A673 (cell line): Measurements from ENCODE around the gene MAP3K1. TPM values are rescaled to one million over a fixed set of nuclear protein-coding genes. Genes with fewer than 3 reads are reported as not detected.

ENCODE experiments used
- BruUV-seq: library from RNA; stranded (reverse); fragments of 400-500 nt; replicated peaks from 2 replicates; lab custom pipeline; 2021; lab: Mats Ljungman, UMichigan
- CTCF ChIA-PET: fragments of 300-600 bp; sonication (Branson Sonifier 250); formaldehyde crosslinking; loops from one replicate; lab custom pipeline; 2022; ENCODE audit warnings: antibody characterized with exemption; lab: Charles Lee
- POLR2A ChIA-PET: fragments of 300-600 bp; sonication (Branson Sonifier 250); formaldehyde crosslinking; loops from one replicate; lab custom pipeline; 2022; ENCODE audit warnings: antibody characterized with exemption; ENCODE audit not compliant: low non-redundant PET; lab: Charles Lee
- DNase-seq: peaks from one replicate; pipeline ENCODE4 v3.0.0-alpha.2; 2015; ENCODE audit warnings: low spot score
- H3K27ac ChIP-seq: fragments of 200-600 bp; sonication (generic); 2 replicates; pipeline ENCODE4 v1.5.1; 2016; ENCODE audit warnings: mixed run types, low read depth, mild to moderate bottlenecking, mixed read lengths, antibody characterized with exemption, low read length; ENCODE audit not compliant: poor library complexity, severe bottlenecking
- H3K27me3 ChIP-seq: fragments of 200-600 bp; sonication (generic); replicated peaks from 2 replicates; pipeline ENCODE4 v1.6.1; 2017; ENCODE audit warnings: mixed run types, low read depth, mild to moderate bottlenecking, mixed read lengths, antibody characterized with exemption, low read length; ENCODE audit not compliant: insufficient read depth, poor library complexity
- H3K36me3 ChIP-seq: fragments of 200-600 bp; sonication (generic); 2 replicates; pipeline ENCODE4 v1.6.1; 2016; ENCODE audit warnings: mixed run types, mild to moderate bottlenecking, mixed read lengths, antibody characterized with exemption, low read length; ENCODE audit not compliant: insufficient read depth, poor library complexity, severe bottlenecking
- H3K4me1 ChIP-seq: fragments of 200-600 bp; sonication (generic); 2 replicates; pipeline ENCODE4 v1.6.1; 2017; ENCODE audit warnings: mixed run types, mild to moderate bottlenecking, mixed read lengths, antibody characterized with exemption, low read length; ENCODE audit not compliant: insufficient read depth, poor library complexity, severe bottlenecking
- H3K4me3 ChIP-seq: fragments of 200-600 bp; sonication (generic); 2 replicates; pipeline ENCODE4 v1.5.1; 2016; ENCODE audit warnings: low read depth, mixed run types, mild to moderate bottlenecking, mixed read lengths, low read length; ENCODE audit not compliant: poor library complexity, severe bottlenecking
- H3K9me3 ChIP-seq: fragments of 200-600 bp; sonication (generic); 2 replicates; pipeline ENCODE4 v1.6.1; 2016; ENCODE audit warnings: mixed run types, low read depth, mild to moderate bottlenecking, mixed read lengths, antibody characterized with exemption, low read length; ENCODE audit not compliant: poor library complexity, severe bottlenecking
- EZH2 ChIP-seq: fragments of 200-600 bp; sonication (generic); IDR thresholded peaks from 2 replicates; pipeline ENCODE4 v1.6.1; 2017; ENCODE audit warnings: borderline replicate concordance, low read depth, mild to moderate bottlenecking, mixed read lengths, antibody characterized with exemption, low read length; ENCODE audit not compliant: poor library complexity, severe bottlenecking
- intact Hi-C: fragments of 100-400 bp; cut with micrococcal nuclease; formaldehyde crosslinking; loops from one replicate; pipeline ENCODE4 v1.10.0; 2022; ENCODE audit not compliant: unreplicated experiment
- total RNA-seq: library from RNA; stranded (reverse); gene quantifications from 2 replicates; pipeline ENCODE4 v1.2.3, GENCODE V29; 2021
- TF ChIP-seq, protein P1 (sequence below): fragments of 300-800, 200-600 bp; sonication (generic); conservative IDR thresholded peaks from 2 replicates; pipeline ENCODE4 v1.5.1; 2017; ENCODE audit warnings: low read depth, mild to moderate bottlenecking, antibody characterized with exemption, low read length, moderate library complexity, mixed read lengths

Gene MAP3K1
- total RNA-seq, 1 experiment from 2014 or later = 7.2 TPM

DNA sequence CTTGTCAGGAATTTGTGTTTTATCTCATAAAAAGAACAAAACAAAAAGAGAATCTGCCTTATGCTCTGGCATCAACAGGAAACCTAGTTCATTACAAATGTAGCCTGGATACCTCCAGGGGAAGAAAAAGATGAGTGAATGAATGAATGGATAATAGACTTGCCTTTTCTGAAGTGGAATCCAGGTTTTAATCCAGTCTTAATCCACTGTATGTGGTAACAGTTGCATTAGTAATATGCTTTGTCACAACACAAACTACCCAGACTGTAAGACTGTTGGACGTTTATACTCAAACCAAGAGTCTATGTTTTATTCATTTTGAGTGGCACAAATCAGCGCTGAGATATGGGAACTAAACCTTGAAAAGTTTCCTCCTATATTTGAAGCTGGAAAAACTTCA is 32.1 kb upstream of the MAP3K1 start:
- TF ChIP-seq, protein P1, sequence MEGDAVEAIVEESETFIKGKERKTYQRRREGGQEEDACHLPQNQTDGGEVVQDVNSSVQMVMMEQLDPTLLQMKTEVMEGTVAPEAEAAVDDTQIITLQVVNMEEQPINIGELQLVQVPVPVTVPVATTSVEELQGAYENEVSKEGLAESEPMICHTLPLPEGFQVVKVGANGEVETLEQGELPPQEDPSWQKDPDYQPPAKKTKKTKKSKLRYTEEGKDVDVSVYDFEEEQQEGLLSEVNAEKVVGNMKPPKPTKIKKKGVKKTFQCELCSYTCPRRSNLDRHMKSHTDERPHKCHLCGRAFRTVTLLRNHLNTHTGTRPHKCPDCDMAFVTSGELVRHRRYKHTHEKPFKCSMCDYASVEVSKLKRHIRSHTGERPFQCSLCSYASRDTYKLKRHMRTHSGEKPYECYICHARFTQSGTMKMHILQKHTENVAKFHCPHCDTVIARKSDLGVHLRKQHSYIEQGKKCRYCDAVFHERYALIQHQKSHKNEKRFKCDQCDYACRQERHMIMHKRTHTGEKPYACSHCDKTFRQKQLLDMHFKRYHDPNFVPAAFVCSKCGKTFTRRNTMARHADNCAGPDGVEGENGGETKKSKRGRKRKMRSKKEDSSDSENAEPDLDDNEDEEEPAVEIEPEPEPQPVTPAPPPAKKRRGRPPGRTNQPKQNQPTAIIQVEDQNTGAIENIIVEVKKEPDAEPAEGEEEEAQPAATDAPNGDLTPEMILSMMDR = no peak
- no peak for TF ChIP-seq EZH2
- POLR2A ChIA-PET = no interaction called here
- no TSS peak for BruUV-seq

DNA sequence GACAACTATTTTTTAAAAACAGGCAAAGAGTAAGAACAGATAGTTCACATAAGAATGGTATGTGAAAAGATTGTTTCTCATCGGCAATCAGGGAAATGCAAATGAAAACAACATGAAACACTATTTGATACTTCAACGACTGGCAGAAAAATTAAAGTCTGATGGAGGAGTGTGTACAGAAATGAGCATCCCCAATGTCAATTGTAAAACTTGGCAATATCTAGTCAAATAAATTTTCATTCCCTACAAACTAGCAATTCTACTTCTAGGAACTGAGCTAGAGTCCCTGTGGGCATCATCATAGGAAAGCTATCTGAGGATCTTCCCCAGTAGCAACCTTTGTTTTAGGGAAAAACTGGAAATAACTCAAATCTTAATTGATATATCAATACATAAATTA is 29.0 kb upstream of the MAP3K1 start:
- ChIA-PET POLR2A (no interaction called here), CTCF (no interaction called here)
- DNase-seq = no peak
- no peak overlapping the region for H3K27ac ChIP-seq
- H3K27me3 ChIP-seq = no peaks in the 10 kb centered on the region
- no peaks in the 10 kb centered on the region for H3K4me1 ChIP-seq
- intact Hi-C loops = no loop called here
- no peak for TF ChIP-seq EZH2
- TF ChIP-seq, protein P1 = no peak
- H3K36me3 ChIP-seq = no peaks in the 10 kb centered on the region
- H3K4me3 ChIP-seq = no peak overlapping the region
- H3K9me3 ChIP-seq = no peaks in the 10 kb centered on the region
- no TSS peak for BruUV-seq

More for the DNA sequence above, 32.1 kb upstream of the MAP3K1 start:
- Histone ChIP-seq H3K4me1 (no peaks in the 10 kb centered on the region), H3K27me3 (no peaks in the 10 kb centered on the region), H3K4me3 (no peak overlapping the region), H3K27ac (no peak overlapping the region), H3K9me3 (no peaks in the 10 kb centered on the region), H3K36me3 (no peaks in the 10 kb centered on the region)
- CTCF ChIA-PET = no interaction called here
- DNase-seq = no peak
- intact Hi-C loops = no loop called here

DNA sequence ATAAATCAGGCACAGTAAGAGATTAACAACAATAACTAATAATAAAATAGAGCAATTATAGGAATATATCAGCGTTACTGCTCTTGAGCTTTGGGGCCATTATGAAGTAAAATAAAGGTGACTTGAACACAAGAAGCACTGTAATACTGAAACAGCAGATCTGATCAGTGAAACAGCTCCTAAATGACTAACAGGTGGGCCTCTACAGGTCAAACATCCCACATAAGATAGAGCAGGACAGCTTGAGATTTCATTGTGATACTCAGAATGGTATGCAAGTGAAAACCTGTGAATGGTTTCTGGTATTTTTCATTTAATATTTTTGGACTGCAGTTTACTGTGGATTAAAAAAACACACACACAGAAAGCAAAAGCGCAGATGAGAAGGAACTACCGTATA is 24.0 kb upstream of the MAP3K1 start:
- POLR2A ChIA-PET = no interaction called here
- intact Hi-C loops = no loop called here
- no peak for DNase-seq

More for the DNA sequence above, 24.0 kb upstream of the MAP3K1 start:
- Histone ChIP-seq H3K4me1 (no peaks in the 10 kb centered on the region), H3K27ac (no peak overlapping the region), H3K36me3 (no peaks in the 10 kb centered on the region), H3K9me3 (no peaks in the 10 kb centered on the region), H3K4me3 (no peak overlapping the region), H3K27me3 (no peaks in the 10 kb centered on the region)
- no peak for TF ChIP-seq EZH2
- TF ChIP-seq, protein P1 = no peak
- no TSS peak for BruUV-seq
- CTCF ChIA-PET = no interaction called here
